Keratinocyte (primary cell): ENCODE results near the gene PDE1C. TPM values are rescaled to one million over a fixed set of nuclear protein-coding genes. Genes with fewer than 3 reads are reported as not detected.

Source experiments
- DNase-seq: peaks from one replicate; pipeline ENCODE4 v3.0.0-alpha.2; 2011; ENCODE audit warnings: low read depth, missing footprints, low spot score
- FAIRE-seq: peaks from 2 replicates; lab custom pipeline; 2011; peaks lifted over from hg19 to GRCh38; lab: Jason Lieb, UNC
- H2AFZ ChIP-seq: 2 replicates; pipeline ENCODE4 v1.6.0; 2012; ENCODE audit warnings: low read length, control low read depth, inconsistent platforms; ENCODE audit not compliant: control insufficient read depth
- H3K27ac ChIP-seq: 2 replicates; pipeline ENCODE4 v1.5.1; 2011; ENCODE audit warnings: low read length; ENCODE audit not compliant: control insufficient read depth, insufficient read depth
- H3K27me3 ChIP-seq: 3 replicates; pipeline ENCODE4 v1.6.0; 2011; ENCODE audit warnings: low read length; ENCODE audit not compliant: control insufficient read depth, insufficient read depth; ENCODE audit errors: extremely low read depth
- H3K36me3 ChIP-seq, 2 experiments: 2 replicates in 1 of 2; 3 replicates in 1 of 2; pipeline ENCODE4 v1.5.1; 2011; ENCODE audit warnings: low read length in 2 of 2, mild to moderate bottlenecking in 1 of 2; ENCODE audit not compliant: control insufficient read depth in 2 of 2, insufficient read depth in 2 of 2; ENCODE audit errors: extremely low read depth in 1 of 2
- H3K4me1 ChIP-seq: 3 replicates; pipeline ENCODE4 v1.5.1; 2011; ENCODE audit warnings: low read length; ENCODE audit not compliant: control insufficient read depth, insufficient read depth; ENCODE audit errors: extremely low read depth
- H3K4me2 ChIP-seq: 3 replicates; pipeline ENCODE4 v1.6.0; 2011; ENCODE audit warnings: low read depth, low read length; ENCODE audit not compliant: control insufficient read depth, insufficient read depth; ENCODE audit errors: extremely low read depth
- H3K4me3 ChIP-seq, 3 experiments: fragments of 200-600 bp in 1 of 3; sonication (generic) in 1 of 3; 2 replicates in 2 of 3; 3 replicates in 1 of 3; pipeline ENCODE4 v1.5.1; 2011 to 2016; ENCODE audit warnings: low read length in 3 of 3, mild to moderate bottlenecking in 3 of 3, control low read depth in 2 of 3, inconsistent platforms in 1 of 3, low read depth in 1 of 3, mixed read lengths in 1 of 3, mixed run types in 1 of 3, moderate library complexity in 1 of 3; ENCODE audit not compliant: control insufficient read depth in 2 of 3, insufficient read depth in 2 of 3; ENCODE audit errors: extremely low read depth in 1 of 3
- H3K79me2 ChIP-seq: 2 replicates; pipeline ENCODE4 v1.6.0; 2012; ENCODE audit warnings: low read length; ENCODE audit not compliant: control insufficient read depth, insufficient read depth
- H3K9ac ChIP-seq: 3 replicates; pipeline ENCODE4 v1.6.0; 2011; ENCODE audit warnings: low read length; ENCODE audit not compliant: control insufficient read depth, insufficient read depth; ENCODE audit errors: extremely low read depth
- H3K9me1 ChIP-seq: 3 replicates; pipeline ENCODE4 v1.6.0; 2011; ENCODE audit warnings: low read length; ENCODE audit not compliant: control insufficient read depth, insufficient read depth; ENCODE audit errors: extremely low read depth
- H3K9me3 ChIP-seq: 2 replicates; pipeline ENCODE4 v1.5.1; 2012; ENCODE audit warnings: low read depth, low read length; ENCODE audit not compliant: control insufficient read depth
- H4K20me1 ChIP-seq: 3 replicates; pipeline ENCODE4 v1.6.0; 2011; ENCODE audit warnings: low read length; ENCODE audit not compliant: control insufficient read depth, insufficient read depth; ENCODE audit errors: extremely low read depth
- CTCF ChIP-seq, 3 experiments: IDR thresholded peaks in 1 of 3; conservative IDR thresholded peaks in 1 of 3; optimal IDR thresholded peaks in 1 of 3; 2 replicates in 2 of 3; 3 replicates in 1 of 3; pipeline versions ENCODE3 to v1.5.1; 2011; ENCODE audit warnings: low read length in 3 of 3, mild to moderate bottlenecking in 3 of 3, moderate library complexity in 2 of 3, control low read depth in 1 of 3, inconsistent platforms in 1 of 3; ENCODE audit not compliant: insufficient read depth in 2 of 3; ENCODE audit errors: extremely low read depth in 1 of 3
- EZH2 ChIP-seq: IDR thresholded peaks from one replicate; pipeline ENCODE4 v1.6.1; 2012; ENCODE audit warnings: inconsistent platforms, mild to moderate bottlenecking, low read length, moderate library complexity
- dilution Hi-C: fragments of 300-500 bp; cut with MboI; formaldehyde crosslinking; loops from one replicate; pipeline ENCODE4 v1.7.0; 2020; ENCODE audit warnings: low sequenced_read_pairs; ENCODE audit not compliant: extremely low pct_ligation_motif_present
- polyA plus RNA-seq, 5 experiments: library from polyadenylated mRNA; depleted of rRNA in 3 of 5; stranded (reverse) in 3 of 5; stranded (forward) in 1 of 5; unstranded in 1 of 5; fragments of >200 nt; gene quantifications; 1 replicate in 1 of 5; 2 replicates in 3 of 5; 3 replicates in 1 of 5; pipeline versions ENCODE4 v1.2.1 to v1.2.3, GENCODE V29; 2011 to 2012; ENCODE audit warnings: missing spikeins in 2 of 5, low read depth in 1 of 5, low replicate concordance in 1 of 5

Gene PDE1C
- polyA plus RNA-seq, 1 donor (not counting 4 experiments of a cell fraction or from before 2014, with no cell fraction given), result 2.5 TPM

GRCh38 chr7:31894308-31894707, 175.9 kb downstream of the PDE1C start:
- DNase-seq (no peak), FAIRE-seq (no peak)
- Histone ChIP-seq H3K27me3 (no peaks in the 10 kb centered on the region), H3K4me3 (no peak overlapping the region), H4K20me1 (no peaks in the 10 kb centered on the region), H3K4me1 (peaks cover 14% of the 10 kb centered on the region), H3K36me3 (no peaks in the 10 kb centered on the region), H2AFZ (no peak overlapping the region), H3K4me2 (no peak overlapping the region), H3K9ac (no peak overlapping the region), H3K27ac (no peak overlapping the region), H3K9me1 (no peaks in the 10 kb centered on the region), H3K9me3 (no peaks in the 10 kb centered on the region), H3K79me2 (no peaks in the 10 kb centered on the region)
- TF ChIP-seq CTCF (optimal IDR thresholded peaks at IDR 0.05 in 1 of 3, IDR thresholded peaks at IDR 0.05 in 1 of 3, conservative IDR thresholded peaks at IDR 0.05 in 1 of 3; ENCODE audit: extremely low read depth in 1 of 3, insufficient read depth in 2 of 3, low read length in 3 of 3) (no peak), EZH2 (no peak)
- dilution Hi-C loops, result no loop called here

- no peak overlapping the region for H3K4me3 ChIP-seq
- dilution Hi-C loops, result no loop called here
- H3K79me2 ChIP-seq, result no peaks in the 10 kb centered on the region
- H3K36me3 ChIP-seq, result no peaks in the 10 kb centered on the region
- H2AFZ ChIP-seq, result no peak overlapping the region
- DNase-seq (no peak), FAIRE-seq (no peak)
- peaks cover 14% of the 10 kb centered on the region for H3K4me1 ChIP-seq
- H3K9ac ChIP-seq, result no peak overlapping the region
- no peaks in the 10 kb centered on the region for H3K9me3 ChIP-seq
- no peaks in the 10 kb centered on the region for H4K20me1 ChIP-seq
- H3K27me3 ChIP-seq, result no peaks in the 10 kb centered on the region
- TF ChIP-seq EZH2 (no peak), CTCF (optimal IDR thresholded peaks at IDR 0.05 in 1 of 3, IDR thresholded peaks at IDR 0.05 in 1 of 3, conservative IDR thresholded peaks at IDR 0.05 in 1 of 3; ENCODE audit: extremely low read depth in 1 of 3, insufficient read depth in 2 of 3, low read length in 3 of 3) (no peak)
- no peaks in the 10 kb centered on the region for H3K9me1 ChIP-seq
- H3K4me2 ChIP-seq, result no peak overlapping the region
- H3K27ac ChIP-seq, result no peak overlapping the region
Measured at GRCh38 chr7:31893365-31893764, 176.8 kb downstream of the PDE1C start.
